Sigmoid colon (tissue), 4 donors: Measurements from ENCODE around the gene TSNAXIP1.

Source experiments
- CTCF ChIP-seq, 4 experiments: fragments of 450-650 bp in 3 of 4; fragments of 200-600 bp in 1 of 4; IDR thresholded peaks; one replicate each; pipeline ENCODE4 v1.5.1; 2016 to 2019; ENCODE audit warnings: antibody characterized with exemption in 4 of 4, mild to moderate bottlenecking in 3 of 4, moderate library complexity in 2 of 4
- EP300 ChIP-seq, 4 donors: sonication (generic); formaldehyde crosslinking; IDR thresholded peaks; one replicate each; pipeline ENCODE4 v1.6.1; 2017; ENCODE audit warnings: antibody characterized with exemption in 4 of 4
- POLR2A ChIP-seq, 2 donors: fragments of 450-650 bp; IDR thresholded peaks; one replicate each; pipeline ENCODE4 v1.6.1; 2016; ENCODE audit warnings: antibody characterized with exemption in 2 of 2, mild to moderate bottlenecking in 2 of 2, moderate library complexity in 2 of 2
- POLR2AphosphoS5 ChIP-seq, 4 donors: sonication (generic); formaldehyde crosslinking; IDR thresholded peaks; one replicate each; pipeline ENCODE4 v1.6.1; 2017; ENCODE audit warnings: antibody characterized with exemption in 4 of 4

GRCh38 chr16:67825906-67826305, 19.2 kb downstream of the TSNAXIP1 start:
- no peak for TF ChIP-seq CTCF (IDR thresholded peaks at IDR 0.05)
- TF ChIP-seq POLR2A (IDR thresholded peaks at IDR 0.05): no peak
- TF ChIP-seq EP300 (IDR thresholded peaks at IDR 0.05): no peak
- TF ChIP-seq POLR2AphosphoS5 (IDR thresholded peaks at IDR 0.05): no peak
